CD4-positive, alpha-beta T cell treated with Interleukin-21 for 1 hour (primary cell): ENCODE data around the gene APOH.
A peak's percentile ranks its signal among the peaks of the same experiment; 100 is the strongest.

Experiments
- DNase-seq: peaks from one replicate; pipeline ENCODE4 v3.0.0-alpha.2; 2020

Gene APOH

GRCh38 chr17:66233023-66233753 is 4.0 kb upstream of the APOH start:
- DNase-seq: no peak

GRCh38 chr17:66230922-66231591 is 1.8 kb upstream of the APOH start:
- no peak for DNase-seq

GRCh38 chr17:66229783-66230538 is 746 bp upstream of the APOH start:
- DNase-seq: no peak

- DNase-seq: no peak
Observed at GRCh38 chr17:66227212-66228045, 1.8 kb downstream of the APOH start.

GRCh38 chr17:66222798-66223350 is 6.3 kb downstream of the APOH start:
- DNase-seq: no peak

- DNase-seq: no peak
Observed at GRCh38 chr17:66221755-66222530, 7.3 kb downstream of the APOH start.

GRCh38 chr17:66221343-66221742 is 7.9 kb downstream of the APOH start:
- DNase-seq: no peak

GRCh38 chr17:66220079-66220835 is 9.0 kb downstream of the APOH start:
- no peak for DNase-seq

- DNase-seq: no peak
Observed at GRCh38 chr17:66215529-66215911, 13.7 kb downstream of the APOH start.

- DNase-seq: no peak
Observed at GRCh38 chr17:66214884-66215528, 14.2 kb downstream of the APOH start.

- no peak for DNase-seq
Observed at GRCh38 chr17:66211047-66211810, 18.0 kb downstream of the APOH start.

GRCh38 chr17:66210208-66210574 is 19.0 kb downstream of the APOH start:
- DNase-seq: no peak

GRCh38 chr17:66207936-66208335 is 21.3 kb downstream of the APOH start:
- no peak for DNase-seq

- no peak for DNase-seq
Observed at GRCh38 chr17:66203274-66204015, 25.8 kb downstream of the APOH start.

- DNase-seq: peak; percentile 73
Observed at GRCh38 chr17:66200685-66201092, 28.5 kb downstream of the APOH start.

GRCh38 chr17:66198242-66198641 is 31.0 kb downstream of the APOH start:
- DNase-seq: no peak

- no peak for DNase-seq
Observed at GRCh38 chr17:66192378-66192687, 36.9 kb downstream of the APOH start.

GRCh38 chr17:66191593-66192377 is 37.4 kb downstream of the APOH start, which contains the start of gene CEP112:
CEP112 (minus strand) TSS chr17:66192133.
- peak; percentile 93 for DNase-seq
